NAMALWA (cell line): ENCODE results near the gene GDA.

Experiments used
- DNase-seq: peaks from one replicate; pipeline ENCODE4 v3.0.0-alpha.2; 2015; ENCODE audit warnings: low spot score

GDA gene

GRCh38 chr9:72150661-72151060, 1.4 kb downstream of the GDA start:
- no peak for DNase-seq

GRCh38 chr9:72151104-72151503, 1.9 kb downstream of the GDA start:
- no peak for DNase-seq

GRCh38 chr9:72154468-72155285, 5.4 kb downstream of the GDA start:
- peak; percentile 50 for DNase-seq

- no peak for DNase-seq
Measured at GRCh38 chr9:72155301-72155700, 6.1 kb downstream of the GDA start.

- no peak for DNase-seq
Measured at GRCh38 chr9:72156586-72156985, 7.3 kb downstream of the GDA start.

GRCh38 chr9:72158680-72159079, 9.4 kb downstream of the GDA start:
- no peak for DNase-seq

GRCh38 chr9:72160446-72161123, 11.3 kb downstream of the GDA start:
- DNase-seq, result no peak

GRCh38 chr9:72165326-72165725, 16.1 kb downstream of the GDA start:
- no peak for DNase-seq

GRCh38 chr9:72165821-72166547, 16.7 kb downstream of the GDA start:
- no peak for DNase-seq

GRCh38 chr9:72168075-72168474, 18.8 kb downstream of the GDA start:
- DNase-seq, result no peak

- no peak for DNase-seq
Measured at GRCh38 chr9:72169178-72169577, 19.9 kb downstream of the GDA start.

- no peak for DNase-seq
Measured at GRCh38 chr9:72173080-72173479, 23.8 kb downstream of the GDA start.

- no peak for DNase-seq
Measured at GRCh38 chr9:72185561-72185960, 36.3 kb downstream of the GDA start.

GRCh38 chr9:72187121-72187695, 38.0 kb downstream of the GDA start:
- no peak for DNase-seq

- no peak for DNase-seq
Measured at GRCh38 chr9:72188232-72188631, 39.0 kb downstream of the GDA start.

- no peak for DNase-seq
Measured at GRCh38 chr9:72193478-72193881, 44.2 kb downstream of the GDA start.

- no peak for DNase-seq
Measured at GRCh38 chr9:72199238-72199637, 50.0 kb downstream of the GDA start.

- DNase-seq, result no peak
Measured at GRCh38 chr9:72200452-72200851, 51.2 kb downstream of the GDA start.

GRCh38 chr9:72202009-72202408, 52.8 kb downstream of the GDA start:
- DNase-seq, result no peak

- DNase-seq, result peak; percentile 39
Measured at GRCh38 chr9:72203205-72203803, 54.1 kb downstream of the GDA start.

- no peak for DNase-seq
Measured at GRCh38 chr9:72204062-72204461, 54.8 kb downstream of the GDA start.

GRCh38 chr9:72205513-72205912, 56.3 kb downstream of the GDA start:
- DNase-seq, result no peak
